IPS-11a (cell line): Measurements from ENCODE around the gene SSBP1.
"Not testable (repeated sequence)": the region's sequence is repeated elsewhere in the genome, so short reads cannot be mapped to it uniquely, and the experiment has no call there.

Experiments
- H3K4me3 ChIP-seq: one replicate; pipeline ENCODE4 v1.5.1; 2013; ENCODE audit warnings: low read depth, low read length, control low read depth

SSBP1 gene, protein sequence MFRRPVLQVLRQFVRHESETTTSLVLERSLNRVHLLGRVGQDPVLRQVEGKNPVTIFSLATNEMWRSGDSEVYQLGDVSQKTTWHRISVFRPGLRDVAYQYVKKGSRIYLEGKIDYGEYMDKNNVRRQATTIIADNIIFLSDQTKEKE

DNA sequence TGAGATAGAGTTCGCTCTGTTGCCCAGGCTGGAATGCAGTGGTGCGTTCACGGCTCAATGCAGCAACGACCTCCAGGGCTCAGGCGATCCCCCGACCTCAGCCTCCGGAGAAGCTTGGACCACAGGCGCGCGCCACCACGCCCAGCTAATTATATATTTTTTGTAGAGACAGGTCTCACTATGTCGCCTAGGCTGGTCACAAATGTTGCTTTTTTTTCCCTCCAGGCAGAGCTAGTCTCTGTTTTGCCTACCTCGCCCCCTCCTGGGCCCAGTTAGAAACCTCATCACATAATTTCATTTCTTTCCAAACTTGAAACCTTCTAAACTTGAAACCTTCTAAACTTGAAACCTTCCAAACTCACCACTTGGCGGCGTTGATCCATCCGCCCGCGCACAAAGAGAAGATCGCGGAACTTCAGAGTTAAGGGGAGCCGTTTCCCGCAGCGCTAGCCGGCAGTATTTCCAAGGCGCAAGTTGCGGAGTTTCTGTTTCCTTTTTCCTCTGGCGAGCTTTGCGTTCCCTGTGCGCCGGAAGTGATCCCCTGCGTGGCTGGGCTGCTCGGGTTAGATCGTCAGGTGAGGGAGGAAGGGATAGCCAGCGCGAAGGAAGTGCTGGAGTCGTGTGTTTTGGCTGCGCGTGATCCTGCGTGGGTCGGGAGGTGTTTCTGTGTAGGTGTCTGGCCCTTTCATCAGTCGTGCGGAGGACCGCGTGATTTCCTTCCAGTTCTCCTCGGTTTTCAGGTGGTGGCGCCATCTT lies at the start of gene SSBP1:
TSS of gene SSBP1 (plus strand) at position 523 of the 756 bp plus-strand sequence. CDS start 809 bp downstream, outside the sequence.
- peak within 1 kb of the TSS; percentile 100 for H3K4me3 ChIP-seq

DNA sequence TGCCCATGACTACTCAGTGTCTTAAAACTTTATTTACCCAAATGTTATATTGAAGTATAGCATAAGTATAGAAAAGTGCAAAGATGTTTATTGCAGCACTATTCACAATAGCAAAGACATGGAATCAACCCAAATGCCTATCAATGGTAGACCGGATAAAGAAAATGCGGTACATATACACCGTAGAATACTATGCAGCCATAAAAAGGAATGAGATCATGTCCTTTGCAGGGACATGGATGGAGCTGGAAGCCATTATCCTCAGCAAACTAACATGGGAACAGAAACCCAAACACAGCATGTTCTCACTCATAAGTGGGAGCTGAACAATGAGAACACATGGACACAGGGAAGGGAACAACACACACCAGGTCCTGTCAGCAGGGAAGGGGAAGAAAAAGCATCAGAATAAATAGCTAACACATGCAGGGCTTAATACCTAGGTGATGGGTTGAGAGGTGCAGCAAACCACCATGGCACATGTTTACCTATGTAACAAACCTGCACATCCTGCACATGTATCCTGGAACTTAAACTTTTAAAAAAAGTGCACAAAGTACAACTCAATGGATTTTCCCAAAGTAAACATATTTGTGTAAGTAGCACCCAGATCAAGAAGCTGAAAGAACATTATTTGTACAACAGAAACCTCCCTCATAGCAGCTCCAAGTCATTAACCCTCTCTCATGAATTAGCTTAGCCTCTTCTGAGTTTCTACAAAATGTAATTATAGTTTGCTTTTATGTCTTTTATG lies 48.9 kb upstream of the SSBP1 start:
- not testable (repeated sequence) for H3K4me3 ChIP-seq

DNA sequence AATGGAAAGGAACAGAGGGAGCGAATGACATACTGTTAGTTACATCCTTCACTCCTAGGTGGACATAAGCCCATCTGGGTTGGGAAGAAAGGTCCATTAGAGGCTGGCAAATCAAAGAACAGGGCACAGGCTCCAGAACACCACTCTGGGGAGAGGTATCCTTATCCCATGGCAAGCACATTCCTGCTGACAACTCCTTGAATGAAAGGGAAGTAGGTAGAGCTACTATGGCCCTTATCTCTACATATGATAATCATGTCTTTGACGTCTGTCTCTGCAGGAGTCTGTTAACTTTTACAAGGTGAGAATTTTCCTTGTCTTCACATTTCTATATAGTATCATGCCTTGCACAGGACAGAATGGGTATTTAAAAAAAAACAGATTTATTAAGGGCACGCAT lies 46.6 kb upstream of the SSBP1 start:
- H3K4me3 ChIP-seq, result no peak overlapping the region

DNA sequence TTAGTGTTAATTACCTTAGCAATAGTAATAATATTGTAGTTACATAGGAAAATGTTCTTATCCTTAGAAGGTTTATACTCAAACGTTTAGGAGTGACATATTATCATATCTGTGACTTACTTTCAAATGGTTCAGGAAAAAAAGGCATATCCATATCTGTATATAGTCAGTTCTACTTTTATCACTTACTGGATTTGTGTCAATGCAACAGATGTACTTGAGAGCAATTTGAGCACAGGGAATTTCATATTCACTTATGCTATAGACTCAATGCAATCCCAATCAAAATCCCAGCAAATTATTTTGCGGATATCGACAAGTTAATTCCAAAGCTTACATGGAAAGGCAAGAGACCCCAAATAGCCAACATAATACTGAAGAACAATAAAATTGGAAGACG lies 46.2 kb upstream of the SSBP1 start:
- no peak overlapping the region for H3K4me3 ChIP-seq

DNA sequence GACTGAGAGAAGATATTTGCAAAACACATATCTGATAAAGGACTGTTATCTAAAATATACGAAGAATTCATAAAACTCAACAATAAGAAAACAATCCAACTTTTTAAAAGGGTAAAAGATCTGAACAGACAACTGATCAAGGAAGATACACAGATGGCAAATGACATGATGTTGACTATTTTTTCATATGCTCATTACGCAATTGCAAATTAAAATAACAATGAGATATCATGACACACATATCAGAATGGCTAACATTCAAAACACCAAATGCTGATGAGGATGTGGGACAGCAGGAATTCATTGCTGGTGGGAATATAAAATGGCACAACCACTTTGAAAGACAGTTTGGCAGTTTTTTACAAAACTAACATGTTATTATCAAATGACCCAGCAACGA lies 45.1 kb upstream of the SSBP1 start:
- H3K4me3 ChIP-seq, result no peak overlapping the region

DNA sequence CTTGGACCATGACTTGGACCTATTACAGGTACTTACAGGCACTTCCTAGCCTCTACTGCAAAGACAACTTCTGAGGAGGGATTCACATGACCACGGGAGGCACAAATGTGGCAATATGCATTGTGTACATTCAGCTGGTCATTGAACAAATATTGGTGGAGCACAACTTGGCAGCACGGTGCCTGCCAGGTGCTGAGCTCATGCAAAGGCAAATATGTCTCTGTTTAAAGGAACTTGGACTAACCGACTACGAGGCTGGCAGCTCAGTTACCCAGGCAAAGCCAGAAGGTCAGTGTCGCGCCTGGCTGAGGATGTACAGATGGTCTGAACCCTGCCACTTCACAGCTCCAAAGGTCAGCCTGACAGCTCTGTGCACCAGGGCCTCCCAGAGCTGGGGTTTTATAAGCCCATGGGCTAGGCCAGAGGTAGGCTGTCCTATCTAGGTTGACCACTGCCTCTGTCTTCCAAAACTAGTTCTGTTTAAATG lies 42.3 kb upstream of the SSBP1 start:
- no peak overlapping the region for H3K4me3 ChIP-seq

DNA sequence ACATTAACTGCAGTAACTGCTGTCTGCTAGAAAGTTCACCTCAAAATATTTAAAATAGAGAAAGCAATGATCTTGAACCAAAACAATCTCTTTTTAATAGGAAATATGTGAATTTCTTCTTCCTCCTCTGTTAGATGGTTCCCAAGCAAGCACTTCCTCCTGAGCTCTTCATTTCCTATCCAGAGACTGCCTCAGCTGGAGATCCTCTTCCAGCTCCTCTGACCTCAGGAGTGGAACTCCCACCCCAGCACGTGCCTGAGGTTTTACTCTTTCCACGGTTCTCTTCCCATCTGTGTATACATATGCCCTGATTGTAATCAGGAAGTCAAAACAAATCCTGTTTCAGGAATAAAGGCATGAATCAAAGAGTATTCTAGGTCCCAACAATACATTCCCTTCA lies 41.8 kb upstream of the SSBP1 start:
- no peak overlapping the region for H3K4me3 ChIP-seq

DNA sequence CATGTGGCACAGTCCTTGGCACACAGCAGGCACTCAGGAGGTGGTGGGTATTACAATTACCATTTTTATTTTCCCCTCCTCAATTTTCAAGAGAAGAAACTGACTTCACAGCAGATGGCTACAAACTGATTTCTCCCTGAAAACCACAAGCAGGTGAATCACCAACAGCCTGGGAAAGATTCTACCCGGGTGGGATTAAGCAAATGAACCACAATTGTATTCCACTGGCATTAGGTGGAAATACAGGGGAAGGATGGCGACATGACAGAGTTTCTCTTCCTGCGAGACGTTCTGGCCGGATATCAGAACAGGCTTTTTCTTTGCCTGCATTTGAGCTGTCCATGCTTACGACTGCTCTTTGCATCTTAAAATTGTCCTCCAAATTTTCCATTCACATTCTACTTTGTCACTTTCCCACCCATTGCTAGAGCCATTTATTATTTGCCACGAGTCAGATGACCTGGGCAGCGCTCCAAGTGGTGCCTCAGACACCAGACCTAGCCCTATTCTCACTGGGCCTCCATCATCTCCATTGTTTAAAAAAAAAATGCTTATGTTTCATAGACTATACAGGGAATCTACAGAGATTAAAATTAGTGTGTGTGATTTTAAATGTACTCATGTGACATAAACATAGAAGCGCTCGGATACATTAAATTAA lies 40.8 kb upstream of the SSBP1 start:
- no peak overlapping the region for H3K4me3 ChIP-seq

DNA sequence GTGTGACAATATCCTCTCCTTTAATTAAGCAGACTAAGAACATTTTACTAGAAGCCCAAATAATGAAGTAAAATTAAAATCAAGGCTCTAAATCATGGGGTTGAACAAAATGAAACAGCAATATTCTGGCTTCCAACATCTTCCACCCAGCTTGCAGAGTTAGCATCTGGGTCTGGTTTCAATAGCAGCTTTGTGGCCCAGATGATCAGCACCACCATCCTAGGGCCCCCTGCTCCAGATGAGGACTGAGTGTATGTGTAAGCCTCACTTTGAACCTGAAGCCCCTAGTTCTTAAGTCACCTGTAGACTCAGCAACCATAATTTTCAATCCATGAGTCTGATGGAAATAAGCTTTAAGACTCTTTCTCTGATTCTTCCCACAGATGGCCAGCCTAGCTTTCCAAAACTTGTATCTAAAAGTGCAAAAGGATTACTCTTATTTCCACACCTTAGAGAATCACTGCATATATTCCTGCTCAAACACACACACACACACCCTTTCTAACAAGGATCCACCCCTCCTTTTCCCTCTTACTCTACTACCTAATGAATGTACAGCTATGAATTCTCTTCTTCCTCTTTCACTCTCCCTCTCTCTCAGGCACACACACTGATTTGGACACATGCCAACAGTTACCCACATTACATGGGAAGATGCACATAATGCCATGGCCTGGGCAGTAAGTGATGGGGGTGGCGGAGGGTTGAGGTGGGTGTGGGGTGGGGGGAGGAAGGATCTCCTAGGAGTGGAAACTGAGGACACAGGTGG lies 39.7 kb upstream of the SSBP1 start:
- no peak overlapping the region for H3K4me3 ChIP-seq

DNA sequence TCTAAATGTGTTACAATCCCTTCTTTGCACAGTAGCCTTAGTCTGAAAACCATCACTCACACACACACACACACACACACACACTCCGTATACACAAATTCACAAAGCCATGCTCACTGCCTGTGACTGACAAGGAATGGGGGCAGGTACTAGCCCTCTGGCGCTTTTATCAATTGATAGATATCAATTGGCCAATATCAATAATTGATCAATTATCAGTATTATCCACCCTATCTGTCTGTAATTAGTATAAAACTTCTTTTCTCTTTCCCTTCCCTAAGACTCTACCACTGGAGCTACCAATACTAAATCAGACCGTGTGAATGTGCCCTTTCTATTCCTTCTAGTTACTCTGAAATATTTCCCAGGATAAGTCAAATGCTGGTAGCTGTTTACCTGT lies 38.3 kb upstream of the SSBP1 start:
- H3K4me3 ChIP-seq, result no peak overlapping the region

DNA sequence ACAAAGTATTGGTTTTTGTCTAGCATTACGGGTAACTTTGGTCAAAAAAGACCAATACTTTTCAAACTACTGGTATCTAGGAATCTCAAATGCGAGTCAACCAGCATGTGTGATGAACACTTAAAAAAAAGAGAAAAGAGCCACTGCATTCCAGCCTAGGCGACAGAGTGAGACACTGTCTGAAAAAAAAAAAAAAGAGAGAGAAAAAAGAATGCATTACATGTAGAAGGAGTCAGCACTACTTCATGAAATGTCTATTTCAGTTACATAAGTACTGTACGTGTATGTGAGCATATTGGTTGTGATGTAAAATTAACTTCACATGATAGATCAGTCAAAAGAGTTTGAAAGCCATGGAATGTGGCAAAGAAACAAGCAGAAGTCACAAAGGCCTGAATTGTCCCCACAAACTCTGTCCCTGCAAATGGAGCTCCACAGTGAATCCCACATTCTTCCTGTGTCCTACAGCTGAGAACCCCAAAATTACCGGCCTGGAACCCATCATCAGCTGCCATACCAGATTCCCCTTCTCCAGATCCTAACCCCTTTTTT lies 37.8 kb upstream of the SSBP1 start:
- peak overlapping the region; percentile 48 for H3K4me3 ChIP-seq

DNA sequence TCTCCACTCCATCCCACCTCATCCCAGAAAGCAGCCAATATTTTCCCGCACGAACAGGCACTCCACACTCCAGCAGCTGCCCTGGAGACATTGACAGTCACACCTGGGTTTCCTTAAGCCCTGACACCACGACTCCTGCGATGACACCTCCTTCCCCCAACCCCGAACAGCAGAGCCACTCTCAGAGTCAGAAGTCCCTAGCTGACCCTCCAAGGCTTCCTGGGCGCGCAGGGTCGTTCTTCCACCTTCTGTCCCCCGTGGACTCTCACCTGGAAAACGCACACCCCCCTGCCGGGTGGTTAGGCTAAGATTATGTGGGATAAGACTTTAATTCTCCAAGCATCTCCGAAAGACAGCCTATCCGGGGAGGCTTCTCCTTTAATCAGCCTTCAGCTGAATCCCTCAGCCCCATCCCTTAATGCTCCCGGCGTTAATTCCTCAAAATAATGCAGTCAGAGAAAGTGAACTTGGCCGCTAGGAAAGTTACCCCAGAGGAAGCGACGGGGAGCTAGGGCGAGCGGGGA lies 37.2 kb upstream of the SSBP1 start:
- peak overlapping the region; percentile 48 for H3K4me3 ChIP-seq

DNA sequence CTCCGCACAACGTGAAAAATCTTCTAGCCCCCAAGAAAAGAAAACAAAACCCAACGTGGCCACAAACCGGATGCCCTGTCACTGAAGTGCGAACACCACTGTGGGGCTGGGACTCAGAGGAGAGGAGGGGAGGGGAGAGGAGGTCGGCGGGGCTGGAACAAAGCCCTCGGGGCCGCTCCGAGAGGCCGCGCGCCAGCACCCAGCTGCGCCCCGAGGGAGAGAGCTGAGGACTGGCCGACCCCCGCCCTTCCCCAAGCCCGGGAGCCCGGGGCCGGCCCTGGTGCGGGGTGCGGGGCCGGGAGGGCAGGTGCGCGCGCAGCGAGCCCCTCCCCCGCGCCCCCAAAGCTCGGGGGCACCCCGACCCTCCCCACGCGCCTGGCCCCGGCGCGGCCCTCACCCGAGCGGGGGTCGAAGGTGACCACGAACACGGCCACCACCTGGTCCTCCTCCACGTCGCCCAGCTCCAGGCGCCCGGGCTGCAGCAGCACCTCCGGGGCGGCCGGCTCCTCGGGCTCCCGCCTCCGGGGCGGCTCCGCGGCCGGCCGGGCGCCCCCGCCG lies 36.6 kb upstream of the SSBP1 start:
- H3K4me3 ChIP-seq, result peak overlapping the region; percentile 56

DNA sequence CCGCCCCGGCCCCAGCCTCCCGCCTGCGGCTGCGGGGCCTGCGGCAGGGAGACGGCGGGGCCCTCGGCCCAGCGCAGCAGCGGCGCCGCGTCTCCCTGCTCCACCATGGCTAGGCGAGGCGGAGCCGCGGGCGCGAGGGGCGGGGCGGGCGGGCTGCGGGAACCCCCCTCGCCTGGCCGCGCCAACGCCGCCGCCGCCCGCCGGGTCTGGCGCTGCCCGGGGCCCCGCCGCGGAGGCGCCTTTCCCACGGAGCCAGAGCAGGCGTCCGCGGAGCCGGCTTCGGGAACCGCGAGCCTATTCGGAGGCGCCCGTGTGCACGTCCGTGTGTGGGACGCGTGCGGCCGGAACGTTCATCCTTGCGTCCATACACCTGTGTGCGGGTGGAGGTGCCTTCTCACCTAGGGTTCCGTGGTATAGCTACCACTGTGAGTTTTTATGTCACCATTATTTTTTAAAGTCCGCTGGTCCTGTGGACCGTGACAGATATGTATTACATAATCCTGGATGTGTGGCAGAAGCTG lies 36.1 kb upstream of the SSBP1 start, which contains the start of gene DENND11:
TSS of gene DENND11 (minus strand) at position 120 of the 521 bp plus-strand sequence. CDS start at position 107, 13 bp downstream.
- peak within 1 kb of the TSS; percentile 66 for H3K4me3 ChIP-seq

DNA sequence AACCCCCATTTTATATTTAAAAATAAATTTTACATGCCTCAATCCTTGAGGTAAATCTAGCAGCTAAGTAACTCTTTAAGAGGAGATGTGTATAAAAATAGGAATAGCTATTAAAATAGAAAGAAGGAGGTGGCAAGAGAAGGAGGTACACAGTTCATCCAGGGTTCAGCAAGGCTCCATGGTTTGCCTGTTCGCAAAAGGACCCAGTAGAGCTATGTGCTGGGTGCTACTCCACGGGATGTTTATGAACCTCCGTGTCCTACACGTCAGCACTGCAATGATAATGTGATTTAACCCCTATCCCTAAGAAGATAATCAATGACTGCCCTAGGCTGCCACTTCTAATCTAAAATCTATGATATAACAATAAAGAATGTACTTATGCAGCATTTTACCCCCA lies 35.3 kb upstream of the SSBP1 start:
- H3K4me3 ChIP-seq, result no peak overlapping the region

DNA sequence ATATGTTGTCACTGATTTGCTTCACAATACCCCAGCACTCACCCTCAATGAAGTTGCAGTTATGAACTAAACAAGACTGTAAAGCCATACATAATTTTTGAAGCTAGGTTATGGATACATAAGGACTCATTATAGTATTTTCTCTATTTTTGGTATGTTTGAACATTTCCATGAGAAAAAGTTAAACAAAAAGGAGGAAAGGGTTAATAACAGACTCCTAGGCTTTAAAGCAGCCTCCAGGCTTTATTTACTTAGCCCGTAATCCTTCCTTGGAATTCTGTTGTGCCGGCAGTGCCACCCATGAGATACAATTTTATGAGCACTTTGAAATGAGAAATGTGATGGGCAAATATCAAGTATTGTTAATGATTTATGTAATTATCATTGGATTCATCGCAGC lies 34.0 kb upstream of the SSBP1 start:
- no peak overlapping the region for H3K4me3 ChIP-seq

DNA sequence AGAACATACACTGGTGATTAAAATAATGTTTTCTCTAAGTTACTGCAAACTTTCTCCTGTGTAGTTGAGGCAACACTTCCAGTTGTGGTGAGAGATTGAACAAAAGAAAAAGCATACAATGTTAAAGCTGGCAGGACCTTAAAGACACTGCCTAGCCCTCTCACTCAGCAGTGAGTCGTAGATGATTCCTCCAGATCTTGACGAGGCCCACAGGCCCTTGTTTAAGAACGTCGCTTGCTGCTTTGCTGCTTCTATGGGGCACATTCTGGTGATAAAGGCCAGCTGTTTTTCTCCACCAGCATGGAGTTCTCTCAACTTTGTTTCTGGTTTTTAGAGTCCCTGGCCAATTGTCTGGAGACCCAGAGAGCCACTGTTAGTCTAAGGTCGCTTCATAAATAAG lies 33.4 kb upstream of the SSBP1 start:
- no peak overlapping the region for H3K4me3 ChIP-seq

DNA sequence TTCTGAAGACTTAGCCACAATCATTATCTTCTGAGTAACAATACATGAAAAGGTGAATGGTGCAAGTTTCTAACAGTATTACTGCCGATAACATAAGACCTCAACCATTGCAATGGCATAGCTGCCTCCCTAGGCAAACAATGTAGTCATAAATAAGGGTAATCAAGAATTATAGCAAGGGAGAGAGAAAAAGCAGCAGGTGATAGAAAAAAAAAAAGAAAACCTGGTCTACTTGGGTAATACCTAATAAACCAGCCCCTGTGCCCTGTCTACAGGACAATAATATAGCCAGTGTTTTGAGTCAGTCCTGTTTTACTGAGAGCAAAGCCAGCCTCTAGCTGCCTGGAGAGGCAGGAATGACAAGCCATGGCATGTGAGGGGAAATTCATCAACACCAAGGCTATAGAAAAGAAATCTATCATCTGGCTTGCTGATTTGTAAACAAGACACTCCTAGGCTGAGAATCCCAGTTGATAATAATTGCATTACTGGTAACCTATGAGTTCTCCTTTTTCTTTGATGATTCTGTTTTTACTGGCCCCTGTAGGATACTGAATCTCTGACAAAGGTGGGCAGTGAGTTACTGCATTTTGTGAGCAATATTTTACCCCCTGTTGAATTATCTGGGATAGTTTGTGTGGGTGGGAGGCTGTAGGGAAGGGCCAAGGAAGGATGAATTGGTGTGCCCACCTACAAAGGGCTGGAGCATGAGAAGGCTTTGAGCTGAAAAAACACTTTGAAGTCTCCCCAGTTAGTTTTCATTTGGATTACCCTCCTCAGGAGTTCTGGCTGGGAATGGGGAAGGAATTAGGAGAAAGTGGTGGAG lies 31.7 kb upstream of the SSBP1 start:
- no peak overlapping the region for H3K4me3 ChIP-seq

DNA sequence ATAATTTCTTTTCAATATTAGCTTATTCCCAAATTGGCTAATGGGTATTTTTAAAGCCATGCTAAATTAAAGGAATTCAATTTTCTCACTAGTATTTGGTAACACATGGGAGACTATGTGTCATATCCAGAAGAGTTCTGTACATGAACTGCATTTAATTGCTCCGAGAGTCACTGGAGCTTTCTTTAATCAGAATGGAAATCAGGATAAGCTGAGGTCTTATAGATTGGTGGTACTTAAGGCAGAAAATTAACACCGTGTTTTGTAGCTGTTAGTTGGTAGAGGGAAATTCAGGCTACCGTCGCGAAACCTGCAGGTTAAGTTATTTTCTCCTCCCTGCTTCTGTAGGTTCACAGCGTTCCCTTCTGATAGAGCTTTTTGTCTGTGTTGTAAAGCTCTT lies 29.8 kb upstream of the SSBP1 start, which contains the start of gene WEE2:
TSS of gene WEE2 (plus strand) at position 3 of the 400 bp plus-strand sequence. CDS start 406 bp downstream, outside the sequence.
- H3K4me3 ChIP-seq, result no peak within 1 kb of the TSS
